Measurements from ENCODE around the gene ISG20.
"Not testable (repeated sequence)": the region's sequence is repeated elsewhere in the genome, so short reads cannot be mapped to it uniquely, and the experiment has no call there.

ISG20 gene

DNA sequence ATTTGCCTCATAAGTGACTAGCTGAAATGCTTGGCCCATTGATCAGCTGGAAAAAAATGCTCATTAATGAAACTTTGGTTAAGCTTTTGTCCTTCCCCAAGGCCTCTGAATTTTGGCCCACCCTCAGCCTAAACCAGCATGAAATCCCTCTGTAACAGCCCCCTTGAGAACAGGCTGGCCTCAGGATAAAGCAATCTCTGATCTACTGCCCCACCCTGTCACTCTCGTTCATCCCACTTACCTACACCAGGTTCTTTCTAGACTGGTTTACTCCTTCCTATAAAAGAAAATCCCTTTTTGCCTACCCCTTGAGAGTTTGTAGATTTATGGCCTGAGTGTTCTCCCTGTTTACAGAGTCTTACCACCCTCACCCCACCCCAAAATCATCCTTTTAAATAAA, 21.0 kb upstream of the ISG20 start:
- no peak for DNase-seq (ENCODE audit: extremely low read depth in 1 of 2, low read depth in 1 of 2)

DNA sequence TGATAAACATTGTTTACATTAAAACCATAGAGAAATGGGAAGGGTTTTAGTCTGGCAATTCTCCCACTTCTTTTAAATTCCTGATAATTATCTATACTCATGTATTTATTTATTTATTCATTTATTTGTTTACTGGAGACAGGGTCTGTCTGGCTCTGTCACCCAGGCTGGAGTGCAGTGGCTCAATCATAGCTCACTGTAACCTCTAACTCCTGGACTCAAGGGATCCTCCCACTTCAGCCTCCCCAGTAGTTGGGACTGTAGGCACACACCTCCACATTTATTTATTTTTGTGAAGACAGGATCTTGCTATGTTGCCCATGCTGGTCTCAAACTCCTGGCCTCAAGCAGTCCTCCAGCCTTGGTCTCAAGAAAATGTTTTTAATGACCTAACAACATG, 20.1 kb upstream of the ISG20 start:
- no peak for DNase-seq (ENCODE audit: extremely low read depth in 1 of 2, low read depth in 1 of 2)

DNA sequence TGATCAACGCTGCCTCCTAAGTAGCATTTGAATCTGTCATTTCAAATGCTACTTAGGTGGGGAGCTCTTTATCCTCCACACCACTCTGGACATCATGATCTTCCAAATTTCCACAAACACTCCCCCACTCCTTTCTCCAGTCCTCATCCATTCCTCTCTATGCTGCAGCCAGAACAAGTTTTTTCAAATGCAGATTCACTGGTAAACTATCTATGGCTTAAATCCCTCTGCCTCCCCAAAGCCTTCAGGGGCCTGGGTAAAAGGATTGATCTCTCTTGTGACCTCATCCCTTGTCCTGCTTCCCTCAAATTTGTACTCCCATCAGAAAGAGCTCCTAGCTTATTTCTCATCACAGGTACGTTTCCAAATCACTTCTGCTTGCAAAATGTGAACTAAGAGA, 19.0 kb upstream of the ISG20 start:
- no peak for DNase-seq (ENCODE audit: extremely low read depth in 1 of 2, low read depth in 1 of 2)

DNA sequence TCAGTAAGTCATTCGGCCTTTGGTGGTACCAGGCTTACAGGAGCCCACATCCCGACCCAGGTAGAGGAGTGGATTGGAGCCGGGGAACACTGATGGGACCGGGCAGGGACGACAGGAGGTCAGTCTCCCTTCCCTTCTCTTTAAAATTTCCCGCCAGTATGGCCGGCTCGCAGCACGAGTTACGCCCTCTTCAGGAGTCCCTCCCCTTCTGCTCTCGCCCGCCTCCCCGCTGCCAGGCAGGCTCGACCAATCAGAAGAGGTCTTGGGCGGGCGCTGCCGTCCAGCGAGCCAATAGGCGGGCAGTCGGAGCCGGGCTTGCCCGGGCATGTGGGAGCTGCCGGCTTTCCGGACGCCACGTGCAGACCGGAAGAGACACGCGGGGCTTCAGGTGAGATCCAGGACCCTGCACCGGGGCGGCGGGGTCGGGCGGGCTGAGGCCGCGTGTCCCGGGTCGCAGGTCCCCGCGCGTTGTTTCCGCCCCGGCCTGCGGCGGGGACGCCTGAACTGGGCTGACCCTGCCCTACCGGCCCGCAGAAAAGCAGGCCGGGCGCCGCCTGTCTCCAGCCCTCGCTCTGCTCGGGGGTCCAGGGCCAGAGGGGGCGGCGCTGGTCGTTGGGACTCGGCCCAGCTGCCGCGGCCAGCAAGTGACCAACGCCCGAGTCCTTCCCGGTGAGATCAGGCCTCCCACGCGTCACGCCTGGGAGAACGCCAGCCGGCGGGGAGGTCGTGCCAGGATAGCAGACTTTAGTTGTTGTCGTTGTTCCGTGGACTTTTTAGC, 17.6 kb upstream of the ISG20 start, which contains the start of gene AEN:
Gene AEN, plus strand, starts transcription at position 346 of the 778 bp plus-strand sequence. CDS start 4,870 bp downstream, outside the sequence.
- peak; percentile 82 to 90 for DNase-seq (ENCODE audit: extremely low read depth in 1 of 2, low read depth in 1 of 2)

DNA sequence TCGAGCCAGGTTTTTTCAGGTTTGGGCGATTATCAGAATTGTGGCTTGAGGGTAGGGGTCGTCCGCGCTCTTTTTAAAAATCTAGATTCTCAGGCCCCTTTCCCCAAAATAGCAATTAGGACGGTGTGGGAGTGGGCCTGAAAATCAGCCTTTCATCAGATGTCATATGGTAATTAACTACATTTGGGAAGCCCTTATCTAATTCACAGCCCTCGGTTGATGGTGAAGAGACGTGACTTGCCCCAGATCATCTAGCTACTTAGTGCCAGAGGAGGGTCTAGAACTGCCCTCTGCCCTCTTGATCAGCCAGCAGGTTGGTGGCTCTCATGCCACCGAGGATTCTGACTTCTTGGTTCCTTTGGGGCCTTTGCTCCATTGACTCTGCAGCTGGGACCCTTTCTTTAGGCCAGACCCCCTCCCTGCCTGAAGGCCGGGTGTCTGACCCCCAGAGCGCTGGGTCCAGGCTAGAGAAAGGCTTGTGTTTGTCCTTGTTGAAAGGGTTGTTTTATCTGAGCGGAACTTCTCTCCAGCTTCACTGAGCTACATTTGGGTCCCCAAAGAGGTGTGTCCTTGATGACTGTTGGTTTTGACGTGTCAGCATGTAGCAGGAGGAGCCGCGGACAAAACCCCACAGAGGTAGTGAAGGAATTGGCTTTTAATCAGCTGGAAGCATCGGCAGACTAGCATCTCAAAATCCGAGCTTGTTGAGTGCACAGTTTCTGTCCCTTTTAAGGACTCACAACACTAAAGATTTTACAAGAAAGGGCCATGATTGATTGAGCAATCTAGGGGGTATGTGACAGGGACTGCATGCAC, 16.8 kb upstream of the ISG20 start:
- no peak for DNase-seq (ENCODE audit: extremely low read depth in 1 of 2, low read depth in 1 of 2)

DNA sequence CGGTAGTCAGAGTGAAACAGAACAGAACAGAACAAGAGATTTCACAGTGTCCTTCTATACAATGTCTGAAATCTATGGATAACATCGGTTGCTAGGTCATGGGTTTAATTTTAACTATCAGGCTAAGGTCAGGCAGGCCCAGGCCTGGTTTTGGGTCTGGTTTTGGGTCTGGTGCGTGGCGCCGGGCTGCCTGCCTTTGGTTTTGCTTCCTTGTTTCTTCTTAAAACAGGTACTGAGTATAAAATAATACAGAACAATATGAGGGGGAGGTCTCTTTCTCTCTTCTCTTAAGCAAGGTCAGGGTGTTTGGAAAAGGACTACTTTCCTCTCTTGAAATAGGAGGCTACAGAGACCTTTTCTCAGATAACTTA, 16.2 kb upstream of the ISG20 start:
- DNase-seq (ENCODE audit: extremely low read depth in 1 of 2, low read depth in 1 of 2) = no peak

DNA sequence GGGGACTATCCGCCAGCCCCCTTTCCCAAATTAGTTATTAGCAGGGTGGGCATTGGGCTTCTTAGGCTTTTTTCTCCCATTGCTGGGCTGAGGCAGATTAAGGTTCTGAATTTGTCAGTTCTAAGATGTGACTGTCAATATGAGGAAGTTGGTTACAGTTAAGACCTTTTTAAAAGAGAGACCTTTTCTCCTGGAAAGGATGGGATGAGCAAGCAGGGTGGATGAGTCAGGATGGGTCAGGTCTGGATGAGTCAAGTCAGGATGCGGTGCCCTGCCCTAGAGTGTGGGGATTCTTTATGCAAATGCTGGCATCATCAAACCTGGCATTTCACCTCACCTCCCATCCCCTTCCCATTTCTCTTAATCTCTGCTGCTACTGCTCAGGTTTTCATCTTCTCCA, 15.8 kb upstream of the ISG20 start:
- DNase-seq (ENCODE audit: extremely low read depth in 1 of 2, low read depth in 1 of 2) = no peak

DNA sequence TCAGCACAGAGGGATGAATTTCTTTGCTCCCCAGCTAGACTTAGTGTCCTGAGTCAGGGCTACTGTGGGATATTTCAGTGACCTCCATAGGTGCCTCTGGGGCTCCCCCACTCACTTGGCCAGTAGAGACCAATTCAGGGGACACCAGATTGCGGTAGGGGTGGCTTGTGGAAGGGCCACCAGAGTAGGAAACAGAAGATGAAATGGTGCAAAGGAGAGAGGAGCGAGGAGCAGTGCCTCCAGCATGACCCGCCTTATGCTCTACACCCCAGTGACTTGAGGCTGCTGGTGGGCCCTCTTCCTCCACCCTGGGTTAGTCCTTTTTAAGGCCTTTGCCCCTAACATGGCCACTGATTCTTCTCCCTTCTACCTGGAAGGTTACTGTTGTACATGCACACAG, 15.2 kb upstream of the ISG20 start:
- no peak for DNase-seq (ENCODE audit: extremely low read depth in 1 of 2, low read depth in 1 of 2)

DNA sequence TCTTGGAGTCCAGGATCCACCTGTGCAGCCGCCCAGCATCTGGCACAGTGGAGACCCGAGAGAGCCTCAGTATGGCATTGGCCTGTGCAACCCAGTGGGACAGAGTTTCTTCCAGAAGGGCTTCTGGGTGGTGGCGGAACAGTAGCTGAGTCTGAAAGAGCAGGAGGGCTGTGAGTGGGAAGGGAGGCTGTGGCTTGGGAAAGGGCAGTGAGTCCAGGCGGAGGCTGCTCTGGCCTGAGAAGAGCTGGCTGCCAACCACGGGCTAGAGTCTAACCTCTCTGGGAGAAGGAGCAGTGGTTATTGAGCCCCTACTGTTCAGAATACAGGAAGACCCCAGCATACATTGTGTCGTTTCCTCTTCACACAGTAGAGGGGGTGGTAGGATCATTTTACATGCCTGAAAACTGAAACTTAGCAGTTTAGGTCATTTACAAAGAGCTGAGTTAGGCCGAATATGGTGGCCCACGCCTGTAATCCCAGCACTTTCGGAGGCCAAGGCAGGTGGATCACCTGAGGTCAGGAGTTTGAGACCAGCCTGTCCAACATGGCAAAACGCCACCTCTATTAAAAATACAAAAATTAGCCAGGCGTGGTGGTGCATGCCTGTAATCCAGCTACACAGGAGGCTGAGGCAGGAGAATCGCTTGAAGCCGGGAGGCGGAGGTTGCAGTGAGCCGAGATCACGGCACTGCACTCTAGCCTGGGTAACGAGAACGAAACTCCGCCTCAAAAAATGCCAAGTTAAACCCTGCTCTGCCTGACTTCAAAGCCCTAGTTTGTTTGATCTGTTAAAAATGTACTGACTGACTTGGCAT, 14.5 kb upstream of the ISG20 start:
- DNase-seq (ENCODE audit: extremely low read depth in 1 of 2, low read depth in 1 of 2) = no peak

DNA sequence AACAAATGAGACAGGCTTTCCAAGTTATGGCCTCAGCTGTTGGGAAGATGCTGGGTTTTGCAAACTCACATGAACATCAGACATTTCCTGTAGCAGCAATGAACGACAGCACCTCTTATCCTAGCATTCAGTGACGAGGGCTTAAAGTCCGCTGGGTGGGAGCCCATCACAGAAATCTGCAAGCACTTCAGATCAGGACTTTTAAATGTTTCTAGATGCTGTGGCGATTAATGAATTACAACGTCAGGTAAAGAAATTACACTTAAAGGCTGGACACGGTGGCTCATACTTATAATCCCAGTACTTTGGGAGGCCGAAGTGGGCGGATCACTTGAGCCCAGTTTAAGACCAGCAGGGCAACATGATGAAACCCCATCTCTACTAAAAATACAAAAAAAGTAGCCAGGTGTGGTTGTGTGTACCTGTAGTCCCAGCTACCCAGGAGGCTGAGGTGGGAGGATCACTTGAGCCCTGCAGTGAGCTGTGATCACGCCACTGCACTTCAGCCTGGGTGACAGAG, 13.8 kb upstream of the ISG20 start:
- DNase-seq (ENCODE audit: extremely low read depth in 1 of 2, low read depth in 1 of 2) = no peak

DNA sequence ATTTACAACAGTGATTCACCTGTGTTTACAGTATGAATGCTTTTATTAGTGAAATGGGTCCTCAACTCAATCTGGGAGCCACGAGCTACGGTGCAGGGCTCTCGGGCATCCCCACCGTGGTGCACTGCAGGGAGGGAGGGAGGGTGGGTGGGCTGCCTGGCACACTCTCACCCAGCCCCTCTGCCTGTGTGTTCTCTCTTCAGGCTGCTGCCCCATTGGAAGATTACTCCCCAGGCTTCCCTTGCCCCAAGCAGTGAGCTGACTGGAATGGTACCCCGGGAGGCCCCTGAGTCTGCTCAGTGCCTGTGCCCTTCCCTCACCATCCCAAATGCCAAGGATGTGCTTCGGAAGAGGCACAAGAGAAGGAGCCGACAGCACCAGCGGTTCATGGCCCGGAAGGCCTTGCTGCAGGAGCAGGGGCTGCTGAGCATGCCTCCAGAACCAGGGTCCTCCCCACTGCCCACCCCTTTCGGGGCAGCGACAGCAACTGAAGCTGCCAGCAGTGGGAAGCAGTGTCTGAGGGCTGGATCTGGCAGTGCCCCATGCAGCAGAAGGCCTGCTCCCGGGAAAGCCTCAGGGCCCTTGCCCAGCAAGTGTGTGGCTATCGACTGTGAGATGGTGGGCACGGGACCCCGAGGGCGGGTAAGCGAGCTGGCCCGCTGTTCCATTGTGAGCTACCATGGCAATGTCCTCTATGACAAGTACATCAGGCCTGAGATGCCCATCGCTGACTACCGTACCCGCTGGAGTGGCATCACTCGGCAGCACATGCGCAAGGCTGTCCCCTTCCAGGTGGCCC, 12.7 kb upstream of the ISG20 start:
- no peak for DNase-seq (ENCODE audit: extremely low read depth in 1 of 2, low read depth in 1 of 2)

DNA sequence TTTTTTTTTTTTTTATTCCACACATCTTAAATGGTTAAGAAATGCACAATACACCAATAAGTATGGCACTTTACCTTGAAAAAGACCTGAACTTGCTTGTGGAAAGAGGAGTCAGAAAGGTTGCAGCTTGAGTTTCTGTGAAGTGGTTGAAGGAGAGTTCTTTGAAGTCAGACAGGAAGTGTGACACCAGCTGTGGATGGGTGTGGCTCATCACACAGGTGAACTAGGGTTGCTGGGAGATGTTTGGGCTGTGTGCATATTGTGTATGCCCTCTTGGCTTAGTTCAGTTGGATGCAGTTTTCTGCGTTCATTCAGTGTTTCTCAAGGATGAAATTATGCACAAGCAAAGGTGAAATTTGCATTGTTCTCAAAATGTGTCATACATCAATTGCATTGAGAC, 11.4 kb upstream of the ISG20 start:
- DNase-seq (ENCODE audit: extremely low read depth in 1 of 2, low read depth in 1 of 2) = peak; percentile 52 to 57

DNA sequence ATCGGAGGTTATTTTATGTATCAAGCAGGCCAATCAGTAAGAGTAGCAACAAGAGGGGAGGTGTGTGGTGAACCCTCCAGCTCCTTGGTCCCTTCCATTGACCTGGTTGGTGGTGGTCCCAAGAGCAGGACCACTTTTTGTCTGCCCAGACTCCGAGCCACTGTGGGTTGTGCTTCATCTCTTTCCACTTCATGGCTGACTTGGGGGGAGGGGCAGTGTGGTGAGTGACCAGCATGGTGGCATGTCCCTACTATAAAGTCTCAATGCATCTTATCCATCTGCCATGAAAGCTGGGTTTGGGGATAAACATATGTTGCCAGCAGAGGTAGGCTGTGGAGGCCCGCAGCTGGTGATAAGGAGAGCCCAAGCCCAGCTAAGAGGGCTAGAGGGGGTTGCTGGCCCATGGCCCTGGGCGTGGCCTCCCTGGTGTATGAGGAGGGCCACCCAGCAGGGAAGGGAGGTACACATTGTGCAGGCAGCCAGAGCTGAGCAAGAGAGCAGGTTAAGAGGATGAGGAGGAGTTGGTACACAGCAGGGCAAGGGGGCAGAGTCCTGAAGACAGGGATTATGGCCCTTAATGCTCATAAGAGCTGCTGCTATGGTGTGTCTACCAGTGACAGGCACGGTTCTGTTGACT, 10.7 kb upstream of the ISG20 start:
- no peak for DNase-seq (ENCODE audit: extremely low read depth in 1 of 2, low read depth in 1 of 2)

DNA sequence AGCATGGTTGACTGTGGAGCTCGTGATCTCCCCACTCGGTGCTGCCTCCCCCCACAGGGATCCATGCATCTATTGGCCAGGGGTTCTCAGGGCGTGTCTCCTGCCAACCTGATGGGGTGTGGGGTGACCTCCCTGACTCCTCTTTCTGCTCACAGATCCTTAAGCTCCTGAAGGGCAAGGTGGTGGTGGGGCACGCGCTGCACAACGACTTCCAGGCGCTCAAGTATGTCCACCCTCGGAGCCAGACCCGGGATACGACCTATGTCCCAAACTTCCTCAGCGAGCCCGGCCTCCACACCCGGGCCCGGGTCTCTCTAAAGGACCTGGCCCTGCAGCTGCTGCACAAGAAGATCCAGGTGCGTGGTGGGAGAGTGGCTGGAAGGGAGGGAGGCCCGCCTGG, 9.7 kb upstream of the ISG20 start:
- no peak for DNase-seq (ENCODE audit: extremely low read depth in 1 of 2, low read depth in 1 of 2)

DNA sequence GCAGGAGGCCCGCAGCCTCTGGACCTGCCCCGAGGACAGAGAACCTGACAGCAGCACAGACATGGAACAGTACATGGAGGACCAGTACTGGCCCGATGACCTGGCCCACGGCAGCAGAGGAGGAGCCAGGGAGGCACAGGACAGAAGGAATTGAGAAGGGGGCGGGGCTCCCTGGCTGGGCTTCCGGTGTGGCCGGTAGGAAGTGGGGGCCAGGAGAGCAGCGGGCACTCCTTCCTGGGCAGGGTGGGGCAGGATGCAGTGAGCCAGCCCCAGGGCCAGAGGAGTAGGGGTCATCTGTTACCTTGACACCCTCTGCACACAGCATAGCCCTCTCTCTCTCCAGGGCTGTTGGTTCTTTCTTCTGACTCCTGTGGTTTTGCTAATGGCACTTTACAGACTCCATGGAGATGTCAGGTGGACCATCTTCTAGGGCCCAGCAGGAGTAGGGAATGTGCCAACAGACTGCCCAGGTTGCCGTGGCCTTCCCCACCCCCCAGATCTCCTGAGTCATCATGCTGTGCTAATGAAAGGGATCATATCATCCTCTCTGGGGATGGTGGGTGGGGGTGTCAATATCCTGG, 8.6 kb upstream of the ISG20 start:
- no peak for DNase-seq (ENCODE audit: extremely low read depth in 1 of 2, low read depth in 1 of 2)

DNA sequence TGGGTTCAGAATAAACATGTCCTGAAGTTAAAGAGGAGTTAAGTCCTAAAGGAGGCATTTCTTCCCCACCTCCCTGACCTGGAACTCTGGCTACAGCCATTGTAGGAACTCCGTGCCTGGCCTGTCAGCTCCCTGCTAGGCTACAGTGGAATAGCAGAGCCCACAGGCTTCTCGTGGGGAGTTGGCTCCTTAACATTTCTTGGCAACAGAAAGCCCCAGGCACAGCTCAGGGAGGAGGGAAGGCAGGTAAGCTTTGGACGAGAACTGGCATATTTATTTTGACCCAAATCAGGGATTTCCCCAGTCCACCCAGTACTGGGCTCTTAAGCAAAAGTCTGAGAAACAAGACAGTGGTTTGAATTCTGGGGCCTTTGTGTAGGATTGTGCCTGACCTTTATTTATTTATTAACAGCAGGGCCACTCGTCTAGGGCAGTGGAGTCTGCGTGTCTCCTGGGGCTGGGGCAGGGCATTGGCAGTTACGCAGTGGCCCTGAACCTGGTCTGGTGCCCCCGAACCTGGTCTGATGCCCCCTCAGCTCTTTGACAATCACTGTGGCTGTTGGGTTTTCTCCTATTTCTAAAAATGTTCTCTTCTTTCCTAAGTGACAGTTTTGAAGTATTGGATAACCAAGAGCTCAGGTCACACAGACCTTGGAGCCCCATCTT, 7.9 kb upstream of the ISG20 start:
- DNase-seq (ENCODE audit: extremely low read depth in 1 of 2, low read depth in 1 of 2) = no peak

DNA sequence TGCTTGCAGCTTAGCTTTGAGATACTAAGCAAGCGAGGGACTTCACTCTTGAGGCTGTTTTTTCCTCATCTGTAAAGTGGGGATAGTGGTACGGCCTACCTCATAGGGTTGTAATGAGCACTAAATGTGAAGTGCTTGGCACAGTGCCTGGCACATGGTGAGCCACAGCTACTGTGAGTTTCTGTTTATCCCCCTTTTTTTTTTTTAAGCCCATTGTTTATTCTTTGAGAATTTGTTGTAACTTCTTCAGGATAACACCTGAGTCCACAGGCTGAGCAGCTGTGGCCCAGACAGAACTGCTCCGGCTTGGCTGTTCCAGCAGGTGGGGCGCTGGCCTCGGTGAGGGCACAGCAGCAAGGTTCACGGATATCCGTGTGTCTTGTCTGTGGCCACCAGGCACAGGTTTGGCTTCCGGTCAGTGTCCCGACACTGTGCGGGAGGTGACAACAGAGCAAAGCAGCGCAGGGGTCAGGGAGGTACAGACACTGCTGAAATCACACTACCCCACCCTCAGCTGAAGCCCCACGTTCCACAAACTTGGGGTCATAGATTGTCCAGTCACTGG, 7.3 kb upstream of the ISG20 start:
- no peak for DNase-seq (ENCODE audit: extremely low read depth in 1 of 2, low read depth in 1 of 2)

DNA sequence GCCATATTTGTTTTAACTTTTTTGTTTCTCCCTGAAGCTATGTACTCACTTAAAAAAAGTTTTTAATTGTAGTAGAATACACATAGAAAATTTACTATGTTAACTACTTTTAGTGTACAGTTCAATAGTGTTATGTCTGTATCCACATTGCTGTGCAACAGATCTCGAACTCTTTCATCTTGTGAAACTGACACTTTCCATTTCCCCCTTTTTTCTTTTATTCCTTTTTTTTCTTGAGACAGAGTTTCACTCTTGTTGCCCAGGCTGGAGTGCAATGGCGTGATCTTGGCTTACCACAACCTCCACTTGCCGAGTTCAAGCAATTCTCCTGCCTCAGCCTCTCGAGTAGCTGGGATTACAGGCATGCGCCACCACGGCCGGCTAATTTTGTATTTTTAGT, 6.0 kb upstream of the ISG20 start:
- not testable (repeated sequence) for DNase-seq (ENCODE audit: extremely low read depth in 1 of 2, low read depth in 1 of 2)

DNA sequence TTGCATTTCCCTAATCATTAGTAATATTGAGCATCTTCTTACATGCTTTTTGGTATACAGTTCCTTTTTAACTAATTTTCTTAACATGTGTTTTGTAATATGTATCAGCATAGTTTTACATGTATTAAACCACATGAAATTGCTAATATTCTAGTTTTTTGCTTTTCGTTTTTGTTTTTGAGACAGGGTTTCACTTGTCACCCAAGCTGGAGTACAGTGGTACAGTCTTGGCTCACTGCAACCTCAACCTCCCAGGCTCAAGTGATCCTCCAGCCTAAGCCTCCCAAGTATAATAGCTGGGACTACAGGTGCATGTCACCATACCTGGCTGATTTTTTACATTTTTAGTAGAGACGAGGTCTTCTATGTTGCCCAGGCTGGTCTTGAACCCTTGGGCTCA, 4.4 kb upstream of the ISG20 start:
- DNase-seq (ENCODE audit: extremely low read depth in 1 of 2, low read depth in 1 of 2) = no peak
